T47D (cell line): ENCODE results near the gene RPA1.
"Not testable (repeated sequence)": the region's sequence is repeated elsewhere in the genome, so short reads cannot be mapped to it uniquely, and the experiment has no call there.

Experiments used
- DNase-seq, 2 experiments: peaks; one replicate each; pipeline versions ENCODE4 v3.0.0 to v3.0.0-alpha.2; 2011 to 2012; ENCODE audit warnings: low read depth in 1 of 2, low spot score in 1 of 2
- JUND ChIP-seq: IDR thresholded peaks from 2 replicates; pipeline ENCODE4 v1.6.1; 2012; ENCODE audit warnings: low read depth
- in situ Hi-C: cut with HindIII; loops from 2 replicates; pipeline ENCODE4 v1.10.0; 2016; ENCODE audit warnings: low sequenced_read_pairs, low pct_unique_long_range_greater_than_20kb

The RPA1 gene

DNA sequence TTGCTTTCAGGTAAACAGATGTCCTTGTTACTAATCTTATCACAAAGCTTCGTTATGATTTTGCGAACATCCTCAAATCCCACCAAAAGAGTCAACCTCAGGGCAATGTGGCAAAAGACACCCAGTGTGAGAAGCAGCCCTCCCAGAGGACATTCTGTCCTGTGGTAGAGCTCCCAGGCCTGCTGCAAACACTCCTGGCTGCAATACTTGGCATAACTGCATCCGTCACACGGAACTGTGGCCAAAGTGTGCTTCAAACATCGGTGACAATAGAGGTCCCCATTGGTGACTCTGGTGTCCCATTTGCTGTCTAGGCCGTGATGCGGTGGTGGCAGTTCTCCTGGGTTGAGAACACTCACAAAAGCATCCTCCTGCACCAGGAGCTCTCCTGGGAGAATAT, 29.6 kb upstream of the RPA1 start:
- in situ Hi-C loops = no loop called here
- DNase-seq = no peak
- TF ChIP-seq JUND = no peak

DNA sequence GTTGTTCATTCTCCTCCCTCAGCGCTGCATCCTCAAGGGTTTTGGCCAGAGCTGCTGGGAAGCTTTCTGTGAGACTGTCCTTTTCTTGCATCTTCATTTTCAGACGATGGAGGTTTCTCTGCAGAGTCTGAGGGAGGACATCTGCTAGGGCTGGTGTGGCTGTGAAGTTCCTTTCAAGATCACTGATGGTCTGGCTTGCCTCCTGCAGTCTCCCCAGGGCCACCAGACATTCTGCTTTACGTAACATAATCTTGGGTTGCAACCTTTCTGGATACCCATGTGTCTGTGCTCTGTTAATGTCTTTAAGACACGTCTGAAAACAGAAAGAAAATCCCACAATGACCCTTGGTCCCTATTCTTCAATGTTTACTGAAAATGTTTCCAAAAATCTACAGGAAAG, 29.1 kb upstream of the RPA1 start:
- TF ChIP-seq JUND = no peak
- no peak for DNase-seq
- in situ Hi-C loops = no loop called here

GRCh38 chr17:1802429-1802828, 27.4 kb upstream of the RPA1 start:
- TF ChIP-seq JUND = no peak
- in situ Hi-C loops = no loop called here
- no peak for DNase-seq

GRCh38 chr17:1803280-1803679, 26.5 kb upstream of the RPA1 start:
- DNase-seq = no peak
- no peak for TF ChIP-seq JUND
- in situ Hi-C loops = no loop called here

GRCh38 chr17:1807890-1808289, 21.9 kb upstream of the RPA1 start:
- DNase-seq = no peak
- TF ChIP-seq JUND = no peak
- in situ Hi-C loops = no loop called here

- in situ Hi-C loops = no loop called here
- DNase-seq = no peak
- TF ChIP-seq JUND = no peak
Observed at GRCh38 chr17:1808644-1809043, 21.2 kb upstream of the RPA1 start.

DNA sequence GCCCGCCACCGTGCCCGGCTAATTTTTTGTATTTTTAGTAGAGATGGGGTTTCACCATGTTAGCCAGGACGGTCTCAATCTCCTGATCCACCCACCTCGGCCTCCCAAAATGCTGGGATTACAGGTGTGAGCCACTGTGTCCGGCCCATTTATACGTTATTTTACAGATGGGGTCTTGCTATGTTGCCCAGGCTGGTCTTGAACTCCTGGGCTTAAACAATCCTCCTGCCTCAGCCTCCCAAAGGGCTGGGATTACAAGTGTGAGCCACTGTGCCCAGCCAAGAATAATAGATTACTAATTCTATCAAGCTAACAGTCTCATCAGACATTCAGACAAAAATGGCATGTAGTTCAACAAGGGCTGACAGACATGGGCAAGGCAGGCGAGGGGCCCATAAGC, 20.0 kb upstream of the RPA1 start:
- in situ Hi-C loops, DNase-seq: not testable (repeated sequence)

GRCh38 chr17:1810450-1811103, 19.2 kb upstream of the RPA1 start:
- TF ChIP-seq JUND = no peak
- no peak for DNase-seq
- in situ Hi-C loops = no loop called here

DNA sequence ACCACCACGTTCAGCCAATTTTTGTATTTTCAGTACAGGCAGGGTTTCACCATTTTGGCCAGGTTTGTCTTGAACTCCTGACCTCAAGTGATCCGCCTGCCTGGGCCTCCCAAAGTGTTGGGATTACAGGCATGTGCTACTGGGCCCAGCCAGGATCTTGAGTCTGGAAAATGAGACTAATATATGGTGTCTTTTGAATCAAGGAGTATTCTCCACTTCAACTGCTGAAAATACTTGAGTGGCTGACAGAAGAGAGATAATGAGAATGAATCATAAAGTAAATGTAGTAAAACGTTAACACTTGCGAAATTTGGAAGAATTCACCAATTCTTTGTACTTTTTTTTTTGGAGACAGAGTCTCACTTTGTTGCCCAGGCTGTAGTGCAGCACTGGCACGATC, 16.7 kb upstream of the RPA1 start:
- no peak for TF ChIP-seq JUND
- in situ Hi-C loops = no loop called here
- no peak for DNase-seq

- in situ Hi-C loops = no loop called here
- DNase-seq = no peak
- TF ChIP-seq JUND = no peak
Observed at GRCh38 chr17:1820528-1821252, 9.1 kb upstream of the RPA1 start.

- no peak for TF ChIP-seq JUND
- peak in 1 of 2 experiments; percentile 22 for DNase-seq
- in situ Hi-C loops = no loop called here
Observed at GRCh38 chr17:1829216-1829591, 601 bp upstream of the RPA1 start.

DNA sequence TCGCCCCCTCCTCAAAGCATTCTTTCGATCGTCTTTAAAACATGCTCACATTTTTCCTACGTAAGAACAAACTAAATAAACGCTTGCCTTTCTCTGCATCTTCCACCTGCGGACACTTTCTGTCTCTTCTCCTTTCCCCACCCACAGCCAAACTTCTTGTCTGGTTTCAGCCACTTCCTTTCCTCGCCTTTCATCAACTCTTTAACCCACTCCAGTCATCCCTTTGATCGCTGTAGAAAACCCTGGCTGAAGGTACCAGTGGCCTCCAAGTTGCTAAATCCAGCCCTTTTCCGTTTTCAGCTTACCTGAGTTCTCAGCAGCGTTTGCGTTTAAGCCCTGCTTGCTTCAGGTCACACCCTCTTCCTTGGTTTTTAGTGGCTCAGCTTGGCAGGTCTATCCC, 483 bp downstream of the RPA1 start:
- in situ Hi-C loops = no loop called here
- peak in 1 of 2 experiments; percentile 21 for DNase-seq
- TF ChIP-seq JUND = no peak

DNA sequence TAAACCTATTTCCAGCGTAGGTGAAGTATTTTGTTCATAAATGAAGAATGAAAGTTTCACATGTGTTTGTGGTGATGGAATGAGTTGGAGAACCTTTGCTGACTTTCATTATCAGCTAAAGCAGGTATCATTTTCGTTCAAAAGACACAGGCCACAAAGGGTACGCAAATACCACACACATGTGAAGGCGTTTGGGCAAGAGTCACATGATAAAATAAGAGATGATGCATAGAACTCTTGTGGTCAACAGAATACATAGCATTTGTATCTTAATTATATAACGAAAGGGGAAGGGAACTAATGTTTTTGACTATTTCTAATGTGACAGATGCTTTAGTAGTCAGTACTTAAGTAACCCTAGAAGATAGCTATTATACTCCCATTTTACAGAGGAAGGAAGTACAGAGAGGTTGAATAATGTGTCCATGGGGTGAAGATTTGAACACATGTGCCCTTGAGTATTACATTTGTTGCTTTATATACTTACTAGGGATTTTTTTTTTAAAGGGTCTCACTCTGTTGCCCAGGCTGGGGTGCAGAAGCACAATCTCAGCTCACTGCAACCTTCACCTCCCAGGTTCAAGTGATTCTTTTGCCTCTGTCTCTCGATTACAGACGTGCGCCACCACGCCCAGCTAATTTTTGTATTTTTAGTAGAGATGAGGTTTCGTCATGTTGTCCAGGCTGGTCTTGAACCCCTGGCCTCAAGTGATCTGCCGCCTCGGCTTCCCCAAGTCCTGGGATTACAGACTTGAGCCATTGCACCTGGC, 4.8 kb downstream of the RPA1 start:
- no peak for TF ChIP-seq JUND
- in situ Hi-C loops = no loop called here
- no peak for DNase-seq
